Naive B cell (primary cell): ENCODE data around the gene NNMT. TPM values are rescaled to one million over a fixed set of nuclear protein-coding genes. Genes with fewer than 3 reads are reported as not detected.

ENCODE experiments used
- ATAC-seq, 2 donors: fragments of 150-1000 bp; cut with Tn5 transposase; 2 replicates each; pipeline ENCODE4 v1.10.0; 2021; ENCODE audit warnings: low read depth in 2 of 2, mild to moderate bottlenecking in 2 of 2, moderate library complexity in 2 of 2
- DNase-seq: peaks from one replicate; pipeline ENCODE4 v3.0.0; 2022
- H3K27ac Mint-ChIP-seq, 6 donors: one replicate each; pipeline ENCODE4 v1.8.0; 2020 to 2022; ENCODE audit warnings: mild to moderate bottlenecking in 6 of 6, mixed read lengths in 6 of 6, moderate library complexity in 5 of 6, inconsistent platforms in 2 of 6
- H3K27me3 Mint-ChIP-seq, 3 donors: one replicate each; pipeline ENCODE4 v1.8.0; 2021 to 2022; ENCODE audit warnings: mixed read lengths in 3 of 3, mild to moderate bottlenecking in 1 of 3
- H3K36me3 Mint-ChIP-seq, 2 donors: one replicate each; pipeline ENCODE4 v1.8.0; 2020 to 2022; ENCODE audit warnings: mixed read lengths in 2 of 2, inconsistent platforms in 1 of 2, mild to moderate bottlenecking in 1 of 2
- H3K4me1 Mint-ChIP-seq, 3 donors: one replicate each; pipeline ENCODE4 v1.8.0; 2020 to 2022; ENCODE audit warnings: mixed read lengths in 3 of 3, inconsistent platforms in 1 of 3, mild to moderate bottlenecking in 1 of 3, moderate library complexity in 1 of 3
- H3K4me3 Mint-ChIP-seq, 8 donors: one replicate each; pipeline ENCODE4 v1.8.0; 2020 to 2022; ENCODE audit warnings: mild to moderate bottlenecking in 8 of 8, mixed read lengths in 8 of 8, moderate library complexity in 8 of 8, inconsistent platforms in 2 of 8
- H3K9me3 Mint-ChIP-seq, 7 donors: one replicate each; pipeline ENCODE4 v1.8.0; 2020 to 2022; ENCODE audit warnings: mixed read lengths in 7 of 7, mild to moderate bottlenecking in 5 of 7, inconsistent platforms in 2 of 7, moderate library complexity in 1 of 7
- polyA plus RNA-seq, 6 donors: library from polyadenylated mRNA; unstranded; fragments of 300-500 nt; fragmentation: Illumina TruSeq; gene quantifications; one replicate each; pipeline ENCODE4 v1.2.3, GENCODE V29; 2021; ENCODE audit warnings: low read depth in 6 of 6

NNMT gene
- polyA plus RNA-seq, 6 donors from 2014 or later: 0.64 TPM; not detected in 5

DNA sequence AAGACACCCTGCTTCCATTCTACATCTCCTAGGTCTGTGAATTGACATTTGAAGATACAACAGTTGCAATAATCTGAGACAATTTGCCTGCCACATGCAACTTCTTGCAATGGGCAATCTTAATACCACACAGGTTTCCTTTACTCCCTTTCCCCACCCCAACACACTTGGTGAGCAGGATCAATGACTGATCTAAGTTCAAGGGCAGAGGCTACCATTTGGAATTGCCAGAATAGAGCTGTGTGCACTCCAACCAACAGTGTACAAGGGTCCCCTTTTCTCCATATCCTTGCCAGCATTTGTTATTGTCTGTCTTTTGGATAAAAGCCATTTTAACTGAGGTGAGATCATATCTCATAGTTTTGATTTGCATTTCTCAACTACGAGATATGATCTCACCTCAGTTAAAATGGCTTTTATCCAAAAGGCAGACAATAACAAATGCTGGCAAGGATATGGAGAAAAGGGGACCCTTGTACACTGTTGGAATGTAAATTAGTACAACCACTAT lies 2.9 kb upstream of the NNMT start:
- Mint-ChIP-seq H3K4me3 (no peak overlapping the region), H3K36me3 (no peaks in the 10 kb centered on the region), H3K4me1 (no peaks in the 10 kb centered on the region), H3K9me3 (peaks cover 0 to 3% (median 0%) of the 10 kb centered on the region in 7 donors), H3K27ac (no peak overlapping the region), H3K27me3 (peaks cover 20 to 34% (median 32%) of the 10 kb centered on the region in 3 donors)
- DNase-seq (no peak), ATAC-seq (no peak)

- DNase-seq: no peak
- Mint-ChIP-seq H3K36me3 (no peaks in the 10 kb centered on the region), H3K27me3 (peaks cover 22 to 30% (median 28%) of the 10 kb centered on the region in 3 donors), H3K9me3 (peaks cover 5 to 21% (median 14%) of the 10 kb centered on the region in 7 donors), H3K27ac (no peak overlapping the region), H3K4me3 (no peak overlapping the region), H3K4me1 (no peaks in the 10 kb centered on the region)
- no peak for ATAC-seq
Observed at GRCh38 chr11:114296605-114297372, 590 bp downstream of the NNMT start.

GRCh38 chr11:114297806-114298709 lies 1.9 kb downstream of the NNMT start:
- DNase-seq (no peak), ATAC-seq (no peak)
- H3K27ac Mint-ChIP-seq: no peak overlapping the region
- H3K9me3 Mint-ChIP-seq: peaks cover 7 to 31% (median 14%) of the 10 kb centered on the region in 7 donors
- H3K4me3 Mint-ChIP-seq: no peak overlapping the region
- peaks cover 0 to 4% of the 10 kb centered on the region in 2 donors for H3K36me3 Mint-ChIP-seq
- H3K4me1 Mint-ChIP-seq: no peaks in the 10 kb centered on the region
- H3K27me3 Mint-ChIP-seq: peaks cover 16 to 30% (median 28%) of the 10 kb centered on the region in 3 donors

- no peak for ATAC-seq
- no peak overlapping the region for H3K4me3 Mint-ChIP-seq
- H3K36me3 Mint-ChIP-seq: peaks cover 0 to 4% of the 10 kb centered on the region in 2 donors
- DNase-seq: no peak
- no peaks in the 10 kb centered on the region for H3K4me1 Mint-ChIP-seq
- H3K27me3 Mint-ChIP-seq: peaks cover 14 to 28% (median 28%) of the 10 kb centered on the region in 3 donors
- peaks cover 7 to 31% (median 14%) of the 10 kb centered on the region in 7 donors for H3K9me3 Mint-ChIP-seq
- no peak overlapping the region for H3K27ac Mint-ChIP-seq
Observed at GRCh38 chr11:114298710-114299109, 2.5 kb downstream of the NNMT start.

- no peak for ATAC-seq
- no peak overlapping the region for H3K27ac Mint-ChIP-seq
- H3K9me3 Mint-ChIP-seq: peaks cover 7 to 34% (median 16%) of the 10 kb centered on the region in 7 donors
- peaks cover 8 to 28% (median 26%) of the 10 kb centered on the region in 3 donors for H3K27me3 Mint-ChIP-seq
- H3K36me3 Mint-ChIP-seq: peaks cover 0 to 4% of the 10 kb centered on the region in 2 donors
- no peak overlapping the region for H3K4me3 Mint-ChIP-seq
- H3K4me1 Mint-ChIP-seq: no peaks in the 10 kb centered on the region
- DNase-seq: no peak
Observed at GRCh38 chr11:114301088-114301487, 4.9 kb downstream of the NNMT start.

GRCh38 chr11:114301927-114302326 lies 5.7 kb downstream of the NNMT start:
- peaks cover 13 to 35% (median 28%) of the 10 kb centered on the region in 3 donors for H3K27me3 Mint-ChIP-seq
- H3K4me3 Mint-ChIP-seq: no peak overlapping the region
- ATAC-seq: no peak
- H3K36me3 Mint-ChIP-seq: peaks cover 0 to 4% of the 10 kb centered on the region in 2 donors
- no peak for DNase-seq
- H3K9me3 Mint-ChIP-seq: peaks cover 7 to 39% (median 17%) of the 10 kb centered on the region in 7 donors
- H3K4me1 Mint-ChIP-seq: no peaks in the 10 kb centered on the region
- H3K27ac Mint-ChIP-seq: no peak overlapping the region

DNA sequence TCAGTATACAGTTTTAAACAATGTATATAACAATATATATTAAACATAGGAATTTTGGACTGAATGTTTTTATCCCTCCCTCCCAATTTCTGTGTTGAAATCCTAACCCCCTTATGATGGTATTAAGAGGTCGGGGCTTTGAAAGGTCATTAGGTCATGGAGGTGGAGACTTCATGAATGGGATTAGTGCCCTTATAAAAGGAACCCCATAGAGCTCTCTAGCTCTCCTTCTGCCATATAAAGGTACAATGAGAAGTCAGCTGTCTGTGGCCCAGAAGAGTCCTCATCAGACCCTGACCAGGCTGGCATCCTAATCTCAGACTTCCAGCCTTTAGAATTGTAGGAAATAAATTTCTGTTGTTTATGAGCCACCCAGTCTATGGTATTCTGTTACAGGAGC lies 6.5 kb downstream of the NNMT start:
- Mint-ChIP-seq H3K36me3 (peaks cover 0 to 4% of the 10 kb centered on the region in 2 donors), H3K9me3 (peaks cover 7 to 39% (median 17%) of the 10 kb centered on the region in 7 donors), H3K4me1 (no peaks in the 10 kb centered on the region), H3K27ac (no peak overlapping the region), H3K4me3 (no peak overlapping the region), H3K27me3 (peaks cover 20 to 42% (median 34%) of the 10 kb centered on the region in 3 donors)
- DNase-seq (no peak), ATAC-seq (no peak)

- no peak overlapping the region for H3K27ac Mint-ChIP-seq
- H3K4me1 Mint-ChIP-seq: no peaks in the 10 kb centered on the region
- H3K9me3 Mint-ChIP-seq: peaks cover 7 to 39% (median 17%) of the 10 kb centered on the region in 7 donors
- ATAC-seq: no peak
- H3K27me3 Mint-ChIP-seq: peaks cover 26 to 56% (median 29%) of the 10 kb centered on the region in 3 donors
- H3K36me3 Mint-ChIP-seq: peaks cover 0 to 4% of the 10 kb centered on the region in 2 donors
- no peak for DNase-seq
- H3K4me3 Mint-ChIP-seq: no peak overlapping the region
Observed at GRCh38 chr11:114304065-114304464, 7.9 kb downstream of the NNMT start.

- Mint-ChIP-seq H3K4me1 (no peaks in the 10 kb centered on the region), H3K27ac (no peak overlapping the region), H3K36me3 (peaks cover 0 to 4% of the 10 kb centered on the region in 2 donors), H3K4me3 (no peak overlapping the region), H3K27me3 (peaks cover 35 to 60% (median 38%) of the 10 kb centered on the region in 3 donors), H3K9me3 (peaks cover 7 to 30% (median 12%) of the 10 kb centered on the region in 7 donors)
- DNase-seq: no peak
- no peak for ATAC-seq
Observed at GRCh38 chr11:114304969-114305368, 8.8 kb downstream of the NNMT start.

GRCh38 chr11:114307524-114308203 lies 11.5 kb downstream of the NNMT start:
- DNase-seq (no peak), ATAC-seq (no peak)
- H3K9me3 Mint-ChIP-seq: peaks cover 0 to 12% (median 4%) of the 10 kb centered on the region in 7 donors
- no peaks in the 10 kb centered on the region for H3K4me1 Mint-ChIP-seq
- H3K36me3 Mint-ChIP-seq: no peaks in the 10 kb centered on the region
- peaks cover 36 to 65% (median 45%) of the 10 kb centered on the region in 3 donors for H3K27me3 Mint-ChIP-seq
- no peak overlapping the region for H3K4me3 Mint-ChIP-seq
- no peak overlapping the region for H3K27ac Mint-ChIP-seq

GRCh38 chr11:114308689-114309089 lies 12.5 kb downstream of the NNMT start:
- Mint-ChIP-seq H3K27ac (no peak overlapping the region), H3K4me1 (no peaks in the 10 kb centered on the region), H3K9me3 (peaks cover 0 to 8% (median 4%) of the 10 kb centered on the region in 7 donors), H3K4me3 (no peak overlapping the region), H3K27me3 (peaks cover 39 to 71% (median 45%) of the 10 kb centered on the region in 3 donors), H3K36me3 (no peaks in the 10 kb centered on the region)
- ATAC-seq: no peak
- no peak for DNase-seq

DNA sequence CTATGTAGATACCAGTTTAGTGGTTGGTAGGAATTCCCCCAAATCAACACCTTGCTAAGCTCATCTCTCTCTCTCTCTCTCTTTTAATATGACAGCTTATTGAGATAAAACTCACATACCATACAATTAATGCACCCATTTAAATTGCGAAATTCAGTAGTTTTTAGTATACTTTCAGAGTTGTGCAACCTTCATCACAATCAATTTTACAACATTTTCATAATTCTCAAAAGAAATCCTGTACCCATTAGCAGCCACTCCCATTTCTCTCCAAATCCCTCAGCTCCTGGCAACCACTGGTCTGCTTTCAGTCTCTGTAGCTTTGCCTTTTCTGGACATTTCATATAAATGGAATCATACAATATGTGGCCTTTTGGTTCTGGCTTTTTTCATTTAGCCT lies 13.3 kb downstream of the NNMT start:
- no peak overlapping the region for H3K4me3 Mint-ChIP-seq
- H3K36me3 Mint-ChIP-seq: no peaks in the 10 kb centered on the region
- H3K4me1 Mint-ChIP-seq: no peaks in the 10 kb centered on the region
- H3K27ac Mint-ChIP-seq: no peak overlapping the region
- H3K9me3 Mint-ChIP-seq: peaks cover 0 to 8% (median 4%) of the 10 kb centered on the region in 7 donors
- H3K27me3 Mint-ChIP-seq: peaks cover 36 to 66% (median 45%) of the 10 kb centered on the region in 3 donors
- no peak for ATAC-seq
- DNase-seq: no peak

DNA sequence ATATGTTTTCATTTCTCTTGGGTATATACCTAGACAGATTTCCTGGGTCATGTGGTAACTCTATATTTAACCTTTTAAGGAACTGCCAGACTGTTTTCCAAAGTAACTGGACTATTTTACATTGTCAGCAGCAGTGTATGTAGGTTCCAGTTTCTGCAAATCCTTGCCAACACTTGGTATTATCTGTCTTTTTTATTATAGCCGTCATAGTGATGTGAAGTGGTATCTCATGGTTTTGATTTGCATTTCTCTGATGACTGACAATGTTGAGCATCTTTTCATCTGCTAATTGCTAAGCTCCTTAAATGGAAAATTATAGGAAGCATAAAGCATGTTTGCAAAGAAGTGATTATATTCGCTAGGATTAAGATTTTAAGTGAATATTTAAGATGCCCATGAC lies 13.9 kb downstream of the NNMT start:
- no peak overlapping the region for H3K27ac Mint-ChIP-seq
- H3K4me3 Mint-ChIP-seq: no peak overlapping the region
- peaks cover 34 to 71% (median 45%) of the 10 kb centered on the region in 3 donors for H3K27me3 Mint-ChIP-seq
- ATAC-seq (no peak), DNase-seq (no peak)
- peaks cover 0 to 8% (median 4%) of the 10 kb centered on the region in 7 donors for H3K9me3 Mint-ChIP-seq
- no peaks in the 10 kb centered on the region for H3K4me1 Mint-ChIP-seq
- no peaks in the 10 kb centered on the region for H3K36me3 Mint-ChIP-seq
